DND-41 (cell line): ENCODE data around the gene APC.

ENCODE experiments used
- CTCF ChIP-seq: IDR thresholded peaks from 2 replicates; pipeline ENCODE4 v1.5.1; 2012; ENCODE audit warnings: borderline replicate concordance, low read length, moderate library complexity, mild to moderate bottlenecking; ENCODE audit not compliant: poor library complexity, severe bottlenecking; ENCODE audit errors: extremely low read depth
- EZH2 ChIP-seq: IDR thresholded peaks from 3 replicates; pipeline ENCODE4 v1.6.1; 2012; ENCODE audit warnings: borderline replicate concordance, low read depth, mild to moderate bottlenecking, moderate library complexity, low read length, inconsistent platforms; ENCODE audit not compliant: severe bottlenecking

DNA sequence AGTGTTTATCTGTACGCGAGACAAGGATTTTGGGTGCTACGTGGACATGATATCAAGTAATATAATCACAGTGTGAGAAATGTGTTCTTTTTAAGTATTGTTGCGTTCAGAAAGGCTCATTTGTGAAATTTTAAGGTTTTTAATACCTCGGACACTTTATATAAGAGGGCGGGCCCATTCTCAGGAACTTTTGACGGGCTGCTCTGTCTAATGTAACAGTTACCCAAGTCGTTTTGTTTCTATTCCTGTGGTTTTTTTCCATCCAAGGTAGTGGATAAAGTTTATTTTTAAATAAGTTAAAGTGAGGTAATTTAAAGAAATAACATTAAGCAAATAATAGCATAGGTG is 123.9 kb downstream of the APC start:
- TF ChIP-seq CTCF = no peak
- TF ChIP-seq EZH2 = no peak
